Right lobe of liver (tissue), 4 donors: Measurements from ENCODE around the gene ARHGAP12.

Experiments
- CTCF ChIP-seq, 4 donors: fragments of 200-600 bp in 3 of 4; fragments of 450-650 bp in 1 of 4; IDR thresholded peaks; one replicate each; pipeline versions ENCODE4 v1.5.1 to v1.8.0; 2016 to 2022; ENCODE audit warnings: antibody characterized with exemption in 4 of 4, mild to moderate bottlenecking in 2 of 4
- POLR2A ChIP-seq: fragments of 450-650 bp; IDR thresholded peaks from one replicate; pipeline ENCODE4 v1.6.1; 2017; ENCODE audit warnings: antibody characterized with exemption, mild to moderate bottlenecking
- donor health status: DM: no; HTN: no; CAD: no.
- donor health status: DM: no; HTN: no; CAD: no.
- donor health status: DM: no; HTN: yes; CAD: no.

- TF ChIP-seq CTCF (IDR thresholded peaks at IDR 0.05) (no peak), POLR2A (no peak)
These were observed 49.5 kb upstream of the ARHGAP12 start for GRCh38 chr10:31978156-31978483.
